Measurements from ENCODE around the gene ADARB2. TPM values are rescaled to one million over a fixed set of nuclear protein-coding genes. Genes with fewer than 3 reads are reported as not detected.

The ADARB2 gene
- total and polyA plus RNA-seq, 2 experiments from 2014 or later, result 2.0 to 5.0 TPM

GRCh38 chr10:1270490-1270889 lies 466.8 kb downstream of the ADARB2 start (continued):
- TF ChIP-seq, protein P1, sequence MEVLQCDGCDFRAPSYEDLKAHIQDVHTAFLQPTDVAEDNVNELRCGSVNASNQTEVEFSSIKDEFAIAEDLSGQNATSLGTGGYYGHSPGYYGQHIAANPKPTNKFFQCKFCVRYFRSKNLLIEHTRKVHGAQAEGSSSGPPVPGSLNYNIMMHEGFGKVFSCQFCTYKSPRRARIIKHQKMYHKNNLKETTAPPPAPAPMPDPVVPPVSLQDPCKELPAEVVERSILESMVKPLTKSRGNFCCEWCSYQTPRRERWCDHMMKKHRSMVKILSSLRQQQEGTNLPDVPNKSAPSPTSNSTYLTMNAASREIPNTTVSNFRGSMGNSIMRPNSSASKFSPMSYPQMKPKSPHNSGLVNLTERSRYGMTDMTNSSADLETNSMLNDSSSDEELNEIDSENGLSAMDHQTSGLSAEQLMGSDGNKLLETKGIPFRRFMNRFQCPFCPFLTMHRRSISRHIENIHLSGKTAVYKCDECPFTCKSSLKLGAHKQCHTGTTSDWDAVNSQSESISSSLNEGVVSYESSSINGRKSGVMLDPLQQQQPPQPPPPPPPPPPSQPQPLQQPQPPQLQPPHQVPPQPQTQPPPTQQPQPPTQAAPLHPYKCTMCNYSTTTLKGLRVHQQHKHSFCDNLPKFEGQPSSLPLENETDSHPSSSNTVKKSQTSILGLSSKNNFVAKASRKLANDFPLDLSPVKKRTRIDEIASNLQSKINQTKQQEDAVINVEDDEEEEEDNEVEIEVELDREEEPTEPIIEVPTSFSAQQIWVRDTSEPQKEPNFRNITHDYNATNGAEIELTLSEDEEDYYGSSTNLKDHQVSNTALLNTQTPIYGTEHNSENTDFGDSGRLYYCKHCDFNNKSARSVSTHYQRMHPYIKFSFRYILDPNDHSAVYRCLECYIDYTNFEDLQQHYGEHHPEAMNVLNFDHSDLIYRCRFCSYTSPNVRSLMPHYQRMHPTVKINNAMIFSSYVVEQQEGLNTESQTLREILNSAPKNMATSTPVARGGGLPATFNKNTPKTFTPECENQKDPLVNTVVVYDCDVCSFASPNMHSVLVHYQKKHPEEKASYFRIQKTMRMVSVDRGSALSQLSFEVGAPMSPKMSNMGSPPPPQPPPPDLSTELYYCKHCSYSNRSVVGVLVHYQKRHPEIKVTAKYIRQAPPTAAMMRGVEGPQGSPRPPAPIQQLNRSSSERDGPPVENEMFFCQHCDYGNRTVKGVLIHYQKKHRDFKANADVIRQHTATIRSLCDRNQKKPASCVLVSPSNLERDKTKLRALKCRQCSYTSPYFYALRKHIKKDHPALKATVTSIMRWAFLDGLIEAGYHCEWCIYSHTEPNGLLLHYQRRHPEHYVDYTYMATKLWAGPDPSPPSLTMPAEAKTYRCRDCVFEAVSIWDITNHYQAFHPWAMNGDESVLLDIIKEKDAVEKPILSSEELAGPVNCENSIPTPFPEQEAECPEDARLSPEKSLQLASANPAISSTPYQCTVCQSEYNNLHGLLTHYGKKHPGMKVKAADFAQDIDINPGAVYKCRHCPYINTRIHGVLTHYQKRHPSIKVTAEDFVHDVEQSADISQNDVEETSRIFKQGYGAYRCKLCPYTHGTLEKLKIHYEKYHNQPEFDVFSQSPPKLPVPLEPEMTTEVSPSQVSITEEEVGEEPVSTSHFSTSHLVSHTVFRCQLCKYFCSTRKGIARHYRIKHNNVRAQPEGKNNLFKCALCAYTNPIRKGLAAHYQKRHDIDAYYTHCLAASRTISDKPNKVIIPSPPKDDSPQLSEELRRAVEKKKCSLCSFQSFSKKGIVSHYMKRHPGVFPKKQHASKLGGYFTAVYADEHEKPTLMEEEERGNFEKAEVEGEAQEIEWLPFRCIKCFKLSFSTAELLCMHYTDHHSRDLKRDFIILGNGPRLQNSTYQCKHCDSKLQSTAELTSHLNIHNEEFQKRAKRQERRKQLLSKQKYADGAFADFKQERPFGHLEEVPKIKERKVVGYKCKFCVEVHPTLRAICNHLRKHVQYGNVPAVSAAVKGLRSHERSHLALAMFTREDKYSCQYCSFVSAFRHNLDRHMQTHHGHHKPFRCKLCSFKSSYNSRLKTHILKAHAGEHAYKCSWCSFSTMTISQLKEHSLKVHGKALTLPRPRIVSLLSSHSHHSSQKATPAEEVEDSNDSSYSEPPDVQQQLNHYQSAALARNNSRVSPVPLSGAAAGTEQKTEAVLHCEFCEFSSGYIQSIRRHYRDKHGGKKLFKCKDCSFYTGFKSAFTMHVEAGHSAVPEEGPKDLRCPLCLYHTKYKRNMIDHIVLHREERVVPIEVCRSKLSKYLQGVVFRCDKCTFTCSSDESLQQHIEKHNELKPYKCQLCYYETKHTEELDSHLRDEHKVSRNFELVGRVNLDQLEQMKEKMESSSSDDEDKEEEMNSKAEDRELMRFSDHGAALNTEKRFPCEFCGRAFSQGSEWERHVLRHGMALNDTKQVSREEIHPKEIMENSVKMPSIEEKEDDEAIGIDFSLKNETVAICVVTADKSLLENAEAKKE (CRISPR knock-in tag; IDR thresholded peaks at IDR 0.05), result no peak
- TF ChIP-seq CREB1 (CRISPR knock-in tag; IDR thresholded peaks at IDR 0.05; ENCODE audit: low read depth) (no peak), ZNF114 (CRISPR knock-in tag; IDR thresholded peaks at IDR 0.05) (no peak), EZH2phosphoT487 (IDR thresholded peaks at IDR 0.05; ENCODE audit: unreplicated experiment) (no peak), NANOG (IDR thresholded peaks at IDR 0.05; ENCODE audit: borderline replicate concordance) (no peak), EZH2 (IDR thresholded peaks at IDR 0.05; ENCODE audit: low read depth, unreplicated experiment) (no peak), CTCF (conservative IDR thresholded peaks at IDR 0.05; ENCODE audit: low read depth in 2 of 2) (no peak), ZNF331 (CRISPR knock-in tag; IDR thresholded peaks at IDR 0.05; ENCODE audit: low read depth) (no peak)

- H3K9me3 Mint-ChIP-seq, result no peaks in the 10 kb centered on the region
- peaks cover 10% of the 10 kb centered on the region for H3K4me1 Mint-ChIP-seq
- H3K27me3 Mint-ChIP-seq (ENCODE audit: insufficient read depth, low read depth, poor library complexity), result peaks cover 8% of the 10 kb centered on the region
- DNase-seq (ENCODE audit: low spot score), result peak; percentile 21
- Histone ChIP-seq H3K27ac (ENCODE audit: low read depth) (no peak overlapping the region), H3K36me3 (ENCODE audit: insufficient read depth) (no peaks in the 10 kb centered on the region), H4K20me1 (replicated peaks; ENCODE audit: insufficient read depth) (no peaks in the 10 kb centered on the region), H3K79me2 (replicated peaks; ENCODE audit: insufficient read depth) (no peaks in the 10 kb centered on the region), H3K4me3 (no peak overlapping the region), H2AFZ (no peak overlapping the region), H3K9me2 (ENCODE audit: insufficient read depth) (no peaks in the 10 kb centered on the region), H3K27me3 (ENCODE audit: insufficient read depth) (no peaks in the 10 kb centered on the region), H3F3A (replicated peaks; ENCODE audit: low read depth) (no peaks in the 10 kb centered on the region), H3K4me1 (ENCODE audit: insufficient read depth) (no peaks in the 10 kb centered on the region; the same call in 1 of the 2 replicates), H3K4me2 (no peak overlapping the region)
- no peak overlapping the region for H3K4me3 Mint-ChIP-seq
- no peaks in the 10 kb centered on the region for H3K36me3 Mint-ChIP-seq (ENCODE audit: low read depth)
- H3K27ac Mint-ChIP-seq, result no peak overlapping the region
- ATAC-seq, result no peak; the same call in 2 of the 3 replicates
- TF ChIP-seq REST (IDR thresholded peaks at IDR 0.05; ENCODE audit: unreplicated experiment) (no peak), EZH2phosphoT487 (IDR thresholded peaks at IDR 0.05; ENCODE audit: unreplicated experiment) (no peak), ZNF331 (CRISPR knock-in tag; IDR thresholded peaks at IDR 0.05; ENCODE audit: low read depth) (no peak), ETS1 (IDR thresholded peaks at IDR 0.05) (no peak), EZH2 (IDR thresholded peaks at IDR 0.05; ENCODE audit: low read depth, unreplicated experiment) (no peak), STAT1 (IDR thresholded peaks at IDR 0.05; ENCODE audit: unreplicated experiment) (no peak), POLR2AphosphoS5 (IDR thresholded peaks at IDR 0.05; ENCODE audit: low read depth) (no peak)
Observed at GRCh38 chr10:1268831-1269230, 468.5 kb downstream of the ADARB2 start.
